Endodermal cell (in vitro differentiated cells): ENCODE data around the gene ACKR3. TPM values are rescaled to one million over a fixed set of nuclear protein-coding genes. Genes with fewer than 3 reads are reported as not detected.

ENCODE experiments used
- DNase-seq: peaks from one replicate; pipeline ENCODE4 v3.0.0-alpha.2; 2017
- H3K27ac ChIP-seq: 2 replicates; pipeline ENCODE4 v1.5.1; 2013; ENCODE audit warnings: mild to moderate bottlenecking, low read depth, low read length, moderate library complexity
- H3K27me3 ChIP-seq: 2 replicates; pipeline ENCODE4 v1.6.1; 2013; ENCODE audit warnings: mild to moderate bottlenecking, low read length, moderate library complexity; ENCODE audit not compliant: insufficient read depth, control insufficient read depth, poor library complexity, severe bottlenecking
- H3K36me3 ChIP-seq: 2 replicates; pipeline ENCODE4 v1.7.0; 2013; ENCODE audit warnings: mild to moderate bottlenecking, low read length, moderate library complexity; ENCODE audit not compliant: control insufficient read depth, insufficient read depth
- H3K4me1 ChIP-seq: one replicate; pipeline ENCODE4 v1.7.0; 2013; ENCODE audit warnings: low read length; ENCODE audit not compliant: control insufficient read depth, insufficient read depth
- H3K4me3 ChIP-seq: 2 replicates; pipeline ENCODE4 v1.5.1; 2013; ENCODE audit warnings: mild to moderate bottlenecking, low read length, moderate library complexity
- H3K9ac ChIP-seq: 2 replicates; pipeline ENCODE4 v1.6.1; 2013; ENCODE audit warnings: mild to moderate bottlenecking, low read length, moderate library complexity; ENCODE audit not compliant: poor library complexity, severe bottlenecking; ENCODE audit errors: extremely low read depth
- H3K9me3 ChIP-seq: 2 replicates; pipeline ENCODE4 v1.6.1; 2013; ENCODE audit warnings: mild to moderate bottlenecking, low read length, moderate library complexity; ENCODE audit not compliant: control insufficient read depth
- H3K27ac Mint-ChIP-seq: 2 replicates; pipeline ENCODE4 v1.8.0; 2020; ENCODE audit warnings: mixed read lengths
- H3K27me3 Mint-ChIP-seq: 2 replicates; pipeline ENCODE4 v1.8.0; 2021; ENCODE audit warnings: mild to moderate bottlenecking, mixed read lengths; ENCODE audit not compliant: insufficient read depth
- H3K36me3 Mint-ChIP-seq: 2 replicates; pipeline ENCODE4 v1.8.0; 2020; ENCODE audit warnings: low read depth, mixed read lengths
- H3K4me1 Mint-ChIP-seq: 2 replicates; pipeline ENCODE4 v1.8.0; 2020; ENCODE audit warnings: mixed read lengths
- H3K4me3 Mint-ChIP-seq: 2 replicates; pipeline ENCODE4 v1.8.0; 2020; ENCODE audit warnings: mild to moderate bottlenecking, moderate library complexity, mixed read lengths
- H3K9me3 Mint-ChIP-seq: 2 replicates; pipeline ENCODE4 v1.8.0; 2020; ENCODE audit warnings: mild to moderate bottlenecking, mixed read lengths
- WGBS, 2 experiments: methylation state at CpG; one replicate each; pipeline versions ENCODE4 v1.1.5 to v1.1.7; 2013; ENCODE audit warnings: missing lambda C conversion rate in 2 of 2, mixed read lengths in 1 of 2; ENCODE audit not compliant: insufficient coverage in 1 of 2, insufficient read length in 1 of 2; 5-methylcytosine and 5-hydroxymethylcytosine counted together
- total RNA-seq, 2 donors: library from RNA; stranded (reverse); fragmentation: NEBNext Ultra II Directional in 1 of 2; extraction: Animal tissue kit (Norgen Biotek cat#: 25700) in 1 of 2; gene quantifications; 2 replicates in 1 of 2; 3 replicates in 1 of 2; pipeline ENCODE4 v1.2.1, GENCODE V29; 2021
- TF ChIP-seq, protein P1 (sequence below): fragments of 200-600 bp; sonication (generic); conservative IDR thresholded peaks from 2 replicates; pipeline ENCODE4 v1.5.0; 2021; ENCODE audit warnings: antibody characterized with exemption, mild to moderate bottlenecking

Gene ACKR3
- total RNA-seq, 2 donors from 2014 or later, result 76.9 to 110 TPM

DNA sequence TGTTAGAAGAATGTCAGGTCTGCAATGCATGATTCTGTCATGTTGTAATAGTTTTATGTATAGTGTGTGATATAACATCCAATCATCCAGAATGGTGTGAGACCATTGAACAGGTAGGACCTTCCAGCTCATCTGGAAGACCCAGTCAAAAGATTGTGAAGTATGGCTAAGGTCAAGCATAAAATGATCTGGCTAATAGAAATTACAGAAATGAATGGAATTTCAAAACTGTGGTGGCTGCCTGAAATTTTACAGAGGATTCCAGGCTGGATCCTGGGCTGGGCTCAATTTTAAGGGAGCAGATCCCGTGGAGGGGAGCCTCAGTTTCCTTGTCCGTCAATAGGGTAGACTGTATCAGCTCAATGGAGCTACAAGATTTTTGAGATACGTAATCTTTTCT is 39.1 kb downstream of the ACKR3 start:
- H3K36me3 Mint-ChIP-seq, result no peaks in the 10 kb centered on the region

DNA sequence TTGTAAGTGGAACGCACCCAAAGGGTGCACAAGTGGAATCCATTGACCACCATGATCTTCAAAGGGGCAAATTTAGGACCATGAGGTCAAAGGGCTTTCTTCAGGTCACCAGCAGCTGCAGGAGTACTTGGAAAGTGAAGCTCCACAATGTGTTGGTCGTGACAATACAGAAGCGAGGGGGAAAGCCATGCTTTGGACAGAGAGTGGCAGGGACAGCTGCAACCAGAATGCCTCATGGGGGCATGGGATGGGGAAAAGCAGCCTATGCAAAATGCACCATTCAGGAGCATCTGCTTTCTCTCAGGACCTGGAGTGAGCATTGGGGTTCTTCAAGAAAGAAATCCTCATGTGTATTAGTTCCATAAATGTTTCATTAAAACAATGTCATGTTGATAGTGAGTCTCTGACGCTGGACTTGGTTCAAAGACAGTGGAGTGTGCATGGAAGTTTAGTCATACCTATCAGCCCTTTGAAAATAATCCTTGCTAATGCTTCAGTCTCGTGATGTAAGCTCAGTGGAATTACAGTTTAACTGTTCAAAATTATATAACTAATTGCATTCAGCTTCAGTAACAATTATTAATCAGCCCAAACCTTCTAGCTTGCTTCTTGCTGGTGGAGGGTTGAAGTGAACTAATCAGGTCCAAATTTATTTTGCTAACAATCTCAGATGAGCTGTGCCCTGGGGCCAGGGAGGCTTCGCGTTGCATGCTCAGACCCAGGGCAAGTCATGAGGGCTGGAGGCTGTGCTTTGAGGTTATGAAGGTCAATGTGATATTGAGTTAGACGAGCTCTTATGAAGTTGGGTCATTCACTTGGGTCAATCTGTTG is 41.6 kb downstream of the ACKR3 start:
- H3K4me3 Mint-ChIP-seq, result no peak overlapping the region
- TF ChIP-seq, protein P1, sequence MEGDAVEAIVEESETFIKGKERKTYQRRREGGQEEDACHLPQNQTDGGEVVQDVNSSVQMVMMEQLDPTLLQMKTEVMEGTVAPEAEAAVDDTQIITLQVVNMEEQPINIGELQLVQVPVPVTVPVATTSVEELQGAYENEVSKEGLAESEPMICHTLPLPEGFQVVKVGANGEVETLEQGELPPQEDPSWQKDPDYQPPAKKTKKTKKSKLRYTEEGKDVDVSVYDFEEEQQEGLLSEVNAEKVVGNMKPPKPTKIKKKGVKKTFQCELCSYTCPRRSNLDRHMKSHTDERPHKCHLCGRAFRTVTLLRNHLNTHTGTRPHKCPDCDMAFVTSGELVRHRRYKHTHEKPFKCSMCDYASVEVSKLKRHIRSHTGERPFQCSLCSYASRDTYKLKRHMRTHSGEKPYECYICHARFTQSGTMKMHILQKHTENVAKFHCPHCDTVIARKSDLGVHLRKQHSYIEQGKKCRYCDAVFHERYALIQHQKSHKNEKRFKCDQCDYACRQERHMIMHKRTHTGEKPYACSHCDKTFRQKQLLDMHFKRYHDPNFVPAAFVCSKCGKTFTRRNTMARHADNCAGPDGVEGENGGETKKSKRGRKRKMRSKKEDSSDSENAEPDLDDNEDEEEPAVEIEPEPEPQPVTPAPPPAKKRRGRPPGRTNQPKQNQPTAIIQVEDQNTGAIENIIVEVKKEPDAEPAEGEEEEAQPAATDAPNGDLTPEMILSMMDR, result no peak
- H3K4me1 Mint-ChIP-seq, result peaks cover 11% of the 10 kb centered on the region
- no peaks in the 10 kb centered on the region for H3K9me3 ChIP-seq
- 95 to 98% methylated on average over 7 to 8 of the region's 8 CpGs for WGBS, 2 experiments
- no peak overlapping the region for H3K27ac Mint-ChIP-seq
- peaks cover 11% of the 10 kb centered on the region for H3K4me1 ChIP-seq
- no peaks in the 10 kb centered on the region for H3K27me3 ChIP-seq
- H3K4me3 ChIP-seq, result no peak overlapping the region
- no peaks in the 10 kb centered on the region for H3K36me3 ChIP-seq
- H3K9me3 Mint-ChIP-seq, result no peaks in the 10 kb centered on the region
- no peak overlapping the region for H3K27ac ChIP-seq
- peaks cover 23% of the 10 kb centered on the region for H3K27me3 Mint-ChIP-seq
- no peak for DNase-seq
- no peaks in the 10 kb centered on the region for H3K36me3 Mint-ChIP-seq
- H3K9ac ChIP-seq, result no peak overlapping the region

More for the DNA sequence above, 39.1 kb downstream of the ACKR3 start:
- H3K9ac ChIP-seq, result no peak overlapping the region
- Mint-ChIP-seq H3K4me1 (peaks cover 11% of the 10 kb centered on the region), H3K27me3 (peaks cover 34% of the 10 kb centered on the region), H3K27ac (no peak overlapping the region), H3K9me3 (no peaks in the 10 kb centered on the region), H3K4me3 (no peak overlapping the region)
- no peaks in the 10 kb centered on the region for H3K9me3 ChIP-seq
- no peak for DNase-seq
- no peaks in the 10 kb centered on the region for H3K27me3 ChIP-seq
- H3K36me3 ChIP-seq, result no peaks in the 10 kb centered on the region
- no peak overlapping the region for H3K27ac ChIP-seq
- TF ChIP-seq, protein P1, result no peak
- H3K4me3 ChIP-seq, result no peak overlapping the region
- WGBS, 2 experiments, result 94 to 97% methylated on average over 3 of the region's 3 CpGs
- peaks cover 11% of the 10 kb centered on the region for H3K4me1 ChIP-seq

DNA sequence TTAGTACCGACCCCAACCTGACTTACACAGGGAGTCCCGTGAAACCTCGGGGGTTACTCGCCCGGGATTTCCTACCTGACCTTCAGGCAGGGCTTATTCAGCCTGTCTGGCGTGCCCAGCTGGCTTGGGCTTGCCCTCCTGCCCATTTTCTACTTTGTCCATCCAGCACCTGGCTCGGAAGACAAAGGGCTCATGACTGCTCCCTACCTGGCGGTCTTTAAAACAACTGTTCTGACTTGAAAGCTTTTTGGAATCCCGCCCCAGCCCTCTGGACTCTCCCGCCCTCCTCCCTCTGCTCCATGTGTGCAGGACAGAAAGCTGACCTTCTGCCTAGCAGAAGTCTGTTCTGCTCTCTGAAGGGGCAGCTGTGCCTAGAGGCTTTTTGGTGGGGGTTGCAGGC is 43.1 kb downstream of the ACKR3 start:
- no peak overlapping the region for H3K27ac Mint-ChIP-seq

More for the DNA sequence above, 43.1 kb downstream of the ACKR3 start:
- Histone ChIP-seq H3K27me3 (no peaks in the 10 kb centered on the region), H3K9ac (no peak overlapping the region), H3K4me3 (no peak overlapping the region), H3K27ac (no peak overlapping the region), H3K9me3 (no peaks in the 10 kb centered on the region), H3K4me1 (peaks cover 10% of the 10 kb centered on the region), H3K36me3 (no peaks in the 10 kb centered on the region)
- no peak overlapping the region for H3K4me3 Mint-ChIP-seq
- no peaks in the 10 kb centered on the region for H3K9me3 Mint-ChIP-seq
- peaks cover 12% of the 10 kb centered on the region for H3K4me1 Mint-ChIP-seq
- DNase-seq, result peak; percentile 54
- WGBS, 2 experiments, result 94 to 97% methylated on average over 5 to 10 of the region's 10 CpGs
- H3K27me3 Mint-ChIP-seq, result peaks cover 14% of the 10 kb centered on the region
- no peaks in the 10 kb centered on the region for H3K36me3 Mint-ChIP-seq
- TF ChIP-seq, protein P1, result no peak
